Testis (tissue), 2 donors: ENCODE data around the gene ZNF740.

ENCODE experiments used
- POLR2A ChIP-seq: fragments of 450-650 bp; IDR thresholded peaks from one replicate; pipeline ENCODE4 v1.6.1; 2017; ENCODE audit warnings: antibody characterized with exemption, mild to moderate bottlenecking, moderate library complexity
- TF ChIP-seq, protein P1 (sequence below), 3 experiments: fragments of 450-650 bp in 2 of 3; fragments of 200-600 bp in 1 of 3; sonication (generic) in 1 of 3; IDR thresholded peaks; one replicate each; pipeline ENCODE4 v1.5.1; 2016 to 2019; ENCODE audit warnings: antibody characterized with exemption in 3 of 3, mild to moderate bottlenecking in 2 of 3, moderate library complexity in 1 of 3

DNA sequence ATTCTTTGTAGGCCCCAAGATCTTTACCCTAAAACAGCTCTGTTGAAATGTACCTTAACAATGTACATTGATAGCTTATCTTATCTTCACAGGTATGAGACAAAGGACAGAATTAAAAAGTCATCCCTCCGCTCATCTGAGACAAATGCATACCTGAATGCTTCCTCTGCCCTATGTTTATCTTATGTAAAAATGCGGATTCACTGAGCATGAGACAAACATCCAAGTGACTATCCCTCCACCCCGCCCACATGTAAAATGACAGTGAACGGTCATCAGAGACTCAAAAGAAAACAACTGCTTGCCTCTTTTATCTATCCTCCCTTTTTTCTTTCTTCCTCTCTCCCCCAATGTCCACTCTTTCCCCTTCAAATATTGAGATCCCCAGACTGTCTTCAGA lies 37.2 kb upstream of the ZNF740 start:
- no peak for TF ChIP-seq POLR2A
- TF ChIP-seq, protein P1, sequence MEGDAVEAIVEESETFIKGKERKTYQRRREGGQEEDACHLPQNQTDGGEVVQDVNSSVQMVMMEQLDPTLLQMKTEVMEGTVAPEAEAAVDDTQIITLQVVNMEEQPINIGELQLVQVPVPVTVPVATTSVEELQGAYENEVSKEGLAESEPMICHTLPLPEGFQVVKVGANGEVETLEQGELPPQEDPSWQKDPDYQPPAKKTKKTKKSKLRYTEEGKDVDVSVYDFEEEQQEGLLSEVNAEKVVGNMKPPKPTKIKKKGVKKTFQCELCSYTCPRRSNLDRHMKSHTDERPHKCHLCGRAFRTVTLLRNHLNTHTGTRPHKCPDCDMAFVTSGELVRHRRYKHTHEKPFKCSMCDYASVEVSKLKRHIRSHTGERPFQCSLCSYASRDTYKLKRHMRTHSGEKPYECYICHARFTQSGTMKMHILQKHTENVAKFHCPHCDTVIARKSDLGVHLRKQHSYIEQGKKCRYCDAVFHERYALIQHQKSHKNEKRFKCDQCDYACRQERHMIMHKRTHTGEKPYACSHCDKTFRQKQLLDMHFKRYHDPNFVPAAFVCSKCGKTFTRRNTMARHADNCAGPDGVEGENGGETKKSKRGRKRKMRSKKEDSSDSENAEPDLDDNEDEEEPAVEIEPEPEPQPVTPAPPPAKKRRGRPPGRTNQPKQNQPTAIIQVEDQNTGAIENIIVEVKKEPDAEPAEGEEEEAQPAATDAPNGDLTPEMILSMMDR (IDR thresholded peaks at IDR 0.05), result no peak
